Heart left ventricle (tissue), 16 donors: Measurements from ENCODE around the gene TMEM209. TPM values are rescaled to one million over a fixed set of nuclear protein-coding genes. Genes with fewer than 3 reads are reported as not detected.

ENCODE experiments used
- ATAC-seq, 4 donors: fragments of 200-7000 bp; cut with Tn5 transposase; one replicate each; pipeline ENCODE4 v1.9.1; 2020 to 2022; ENCODE audit warnings: moderate library complexity in 4 of 4, mild to moderate bottlenecking in 3 of 4, moderate number of reproducible peaks in 1 of 4
- DNase-seq, 5 donors: peaks; one replicate each; pipeline ENCODE4 v3.0.0-alpha.2; 2020
- H3K27ac ChIP-seq, 12 donors: fragments of 200-600 bp; sonication (generic) in 4 of 12; one replicate each; pipeline versions ENCODE4 v1.5.0 to v1.8.0; 2016 to 2022; ENCODE audit warnings: mild to moderate bottlenecking in 2 of 12
- H3K27me3 ChIP-seq, 9 donors: fragments of 200-600 bp; sonication (generic) in 2 of 9; one replicate each; pipeline versions ENCODE4 v1.5.1 to v1.8.0; 2016 to 2022; ENCODE audit warnings: mild to moderate bottlenecking in 3 of 9
- H3K36me3 ChIP-seq, 9 donors: fragments of 200-600 bp; sonication (generic) in 2 of 9; one replicate each; pipeline versions ENCODE4 v1.5.0 to v1.8.0; 2018 to 2022; ENCODE audit warnings: mild to moderate bottlenecking in 2 of 9
- H3K4me1 ChIP-seq, 12 donors: fragments of 200-600 bp; sonication (generic) in 4 of 12; one replicate each; pipeline versions ENCODE4 v1.5.0 to v1.8.0; 2016 to 2022; ENCODE audit warnings: mild to moderate bottlenecking in 3 of 12
- H3K4me3 ChIP-seq, 12 donors: fragments of 200-600 bp; sonication (generic) in 4 of 12; one replicate each; pipeline versions ENCODE4 v1.5.0 to v1.8.0; 2017 to 2022; ENCODE audit warnings: mild to moderate bottlenecking in 9 of 12, moderate library complexity in 4 of 12
- H3K9me3 ChIP-seq, 12 donors: fragments of 200-600 bp; sonication (generic) in 4 of 12; one replicate each; pipeline versions ENCODE4 v1.5.0 to v1.8.0; 2016 to 2022; ENCODE audit warnings: mild to moderate bottlenecking in 1 of 12
- CTCF ChIP-seq, 12 donors: fragments of 200-600 bp; sonication (generic) in 4 of 12; IDR thresholded peaks; one replicate each; pipeline versions ENCODE4 v1.5.0 to v1.8.0; 2018 to 2022; ENCODE audit warnings: antibody characterized with exemption in 12 of 12, mild to moderate bottlenecking in 5 of 12
- POLR2A ChIP-seq, 2 donors: fragments of 450-650 bp; IDR thresholded peaks; one replicate each; pipeline ENCODE4 v1.6.1; 2017; ENCODE audit warnings: antibody characterized with exemption in 2 of 2, mild to moderate bottlenecking in 2 of 2, moderate library complexity in 2 of 2
- WGBS, 4 donors: extraction: QIAGEN DNeasy Blood & Tissue Kit in 2 of 4; methylation state at CpG; one replicate each; pipeline versions ENCODE4 v1.1.5 to v1.1.7; 2013 to 2018; 5-methylcytosine and 5-hydroxymethylcytosine counted together
- intact Hi-C, 10 donors: fragments of 100-400 bp; cut with DNase I; formaldehyde crosslinking; loops; one replicate each; pipeline versions ENCODE4 v1.11.1 to v1.14.2; 2022
- polyA plus RNA-seq, 2 donors: library from polyadenylated mRNA; stranded (reverse); fragments of 200-250 nt; gene quantifications; one replicate each; pipeline ENCODE4 v1.2.3, GENCODE V29; 2013
- total RNA-seq, 9 donors: library from RNA; depleted of rRNA in 2 of 9; stranded (reverse); fragments of >200 nt in 2 of 9; fragmentation: NEBNext Ultra II Directional in 3 of 9; extraction: Animal tissue kit (Norgen Biotek cat#: 25700) in 3 of 9; gene quantifications; one replicate each; pipeline versions ENCODE4 v1.1.0 to v1.2.4, GENCODE V29; 2016 to 2023
- donor health status: ischemic (EF 13 %, LVEDD 7.1; RV severe dilation, severe dysfunction).
- donor health status: healthy with polysubstance abuse.
- donor health status: DM: no; HTN: yes; CAD: no.
- donor health status: DM: no; HTN: no; CAD: no.
- donor health status: ischemic (EF 25% LVEDD 6.9; RV normal size, moderate dysfunction).
- donor health status: ischemic (EF 25% LVEDD 5.7; RV mildly dilated, moderate dysfunction).
- donor health status: healthy.
- donor health status: DM: yes; HTN: yes; CAD: no.
- donor health status: ischemic (EF 35%, LVEDD 5.7; RV mildly dilated, moderate dysfunction).
- donor health status: nonischemic (EF 11% LVEDD 7.7; RV severe dilation, severe dysfunction).
- donor health status: DM: yes; HTN: yes; CAD: no.
- donor health status: PGD.
- donor health status: ischemic (EF 29% LVEDD 5.4; RV normal size, mild dysfunction).
- donor health status: nonischemic (EF 23%, LVEDD 6.1; RV moderate dilation, normal function).

The TMEM209 gene
- total and polyA plus RNA-seq, 11 donors = 4.4 to 15.0 (median 8.9) TPM

GRCh38 chr7:130216025-130216424 lies 10.8 kb upstream of the TMEM209 start:
- no peak for ATAC-seq
- TF ChIP-seq CTCF (IDR thresholded peaks at IDR 0.05) (no peak), POLR2A (IDR thresholded peaks at IDR 0.05) (no peak)

GRCh38 chr7:130213828-130214227 lies 8.6 kb upstream of the TMEM209 start:
- intact Hi-C loops = no loop called here

More at GRCh38 chr7:130216025-130216424, 10.8 kb upstream of the TMEM209 start:
- Histone ChIP-seq H3K4me3 (no peak overlapping the region), H3K27ac (no peak overlapping the region), H3K36me3 (no peaks in the 10 kb centered on the region), H3K27me3 (peaks cover 0 to 5% (median 0%) of the 10 kb centered on the region in 9 donors), H3K4me1 (no peaks in the 10 kb centered on the region), H3K9me3 (no peaks in the 10 kb centered on the region)
- 87 to 90% (median 88%) methylated on average over 9 of the region's 9 CpGs for WGBS, 4 donors
- intact Hi-C loops = no loop called here
- DNase-seq = no peak

GRCh38 chr7:130210181-130210935 lies 5.2 kb upstream of the TMEM209 start:
- DNase-seq (no peak), ATAC-seq (no peak)
- H3K36me3 ChIP-seq = no peaks in the 10 kb centered on the region
- no peak overlapping the region for H3K27ac ChIP-seq
- peaks cover 0 to 6% (median 0%) of the 10 kb centered on the region in 12 donors for H3K4me1 ChIP-seq
- WGBS, 4 donors = 57 to 76% (median 71%) methylated on average over 5 of the region's 5 CpGs
- no peaks in the 10 kb centered on the region for H3K9me3 ChIP-seq
- intact Hi-C loops = no loop called here
- TF ChIP-seq POLR2A (IDR thresholded peaks at IDR 0.05) = no peak
- TF ChIP-seq CTCF (IDR thresholded peaks at IDR 0.05) = no peak
- no peak overlapping the region for H3K4me3 ChIP-seq
- peaks cover 0 to 5% (median 0%) of the 10 kb centered on the region in 9 donors for H3K27me3 ChIP-seq

More at GRCh38 chr7:130213828-130214227, 8.6 kb upstream of the TMEM209 start:
- DNase-seq (no peak), ATAC-seq (no peak)
- Histone ChIP-seq H3K27ac (no peak overlapping the region), H3K9me3 (no peaks in the 10 kb centered on the region), H3K4me3 (no peak overlapping the region), H3K36me3 (no peaks in the 10 kb centered on the region), H3K27me3 (peaks cover 0 to 5% (median 0%) of the 10 kb centered on the region in 9 donors), H3K4me1 (no peaks in the 10 kb centered on the region)
- 86 to 100% (median 90%) methylated on average over 1 of the region's 1 CpG for WGBS, 4 donors
- TF ChIP-seq POLR2A (IDR thresholded peaks at IDR 0.05) (no peak), CTCF (IDR thresholded peaks at IDR 0.05) (no peak)

GRCh38 chr7:130208516-130208915 lies 3.3 kb upstream of the TMEM209 start:
- intact Hi-C loops = loop anchor here in 2 of 10 donors (5.0 kb wide), 2 partner anchors 136 to 234 kb away; partner anchors contain the start of genes CEP41 (in 1 of the 2) and KLHDC10 (in 1 of the 2)
- ATAC-seq = no peak
- peaks cover 0 to 18% (median 5%) of the 10 kb centered on the region in 12 donors for H3K4me1 ChIP-seq
- H3K36me3 ChIP-seq = peaks cover 0 to 3% (median 1%) of the 10 kb centered on the region in 9 donors
- no peak for DNase-seq
- TF ChIP-seq POLR2A (IDR thresholded peaks at IDR 0.05) (no peak), CTCF (IDR thresholded peaks at IDR 0.05) (no peak)
- H3K27me3 ChIP-seq = peaks cover 0 to 5% (median 0%) of the 10 kb centered on the region in 9 donors
- WGBS, 4 donors = 87 to 94% (median 91%) methylated on average over 2 of the region's 2 CpGs
- no peak overlapping the region for H3K4me3 ChIP-seq
- no peaks in the 10 kb centered on the region for H3K9me3 ChIP-seq
- no peak overlapping the region for H3K27ac ChIP-seq
